Measurements from ENCODE around the gene ZNF385B. TPM values are rescaled to one million over a fixed set of nuclear protein-coding genes. Genes with fewer than 3 reads are reported as not detected.

ZNF385B gene
- total and polyA plus RNA-seq, 4 donors: 3.0 to 7.2 (median 3.9) TPM

- no peak for TF ChIP-seq REST (IDR thresholded peaks at IDR 0.05)
- no peak for TF ChIP-seq CTCF (IDR thresholded peaks at IDR 0.05; ENCODE audit: low read depth, low read length, missing input control)
- TF ChIP-seq GABPA (IDR thresholded peaks at IDR 0.05 in 1 of 2, conservative IDR thresholded peaks at IDR 0.05 in 1 of 2): no peak
- TF ChIP-seq ATF3 (IDR thresholded peaks at IDR 0.05): no peak
- TF ChIP-seq FOXA1 (IDR thresholded peaks at IDR 0.05): no peak
- no peak for TF ChIP-seq ZBTB33 (IDR thresholded peaks at IDR 0.05)
- peak in 1 of 2 donors; percentile 10 for TF ChIP-seq HNF4A (conservative IDR thresholded peaks at IDR 0.05)
- TF ChIP-seq YY1 (IDR thresholded peaks at IDR 0.05): peak; percentile 12
- TF ChIP-seq EGR1 (IDR thresholded peaks at IDR 0.05; ENCODE audit: low read depth in 2 of 2): no peak
- peak; percentile 22 for TF ChIP-seq MAX (IDR thresholded peaks at IDR 0.05)
- no peak for TF ChIP-seq HNF4G (IDR thresholded peaks at IDR 0.05)
- no peak for TF ChIP-seq TAF1 (conservative IDR thresholded peaks at IDR 0.05)
- peak; percentile 36 to 48 for TF ChIP-seq RAD21 (IDR thresholded peaks at IDR 0.05)
- peak; percentile 10 for TF ChIP-seq SP1 (IDR thresholded peaks at IDR 0.05)
- no peak for TF ChIP-seq NR2F2 (IDR thresholded peaks at IDR 0.05)
- peak; percentile 26 to 41 for TF ChIP-seq RXRA (IDR thresholded peaks at IDR 0.05)
- no peak for TF ChIP-seq FOXA2 (IDR thresholded peaks at IDR 0.05)
- TF ChIP-seq JUND (IDR thresholded peaks at IDR 0.05): peak in 1 of 2 donors; percentile 7
- H3K4me1 ChIP-seq (ENCODE audit: control insufficient read depth in 4 of 4, insufficient read depth in 4 of 4, low read length in 3 of 4): peaks cover 3 to 40% (median 26%) of the 10 kb centered on the region in 4 donors
- no peak for DNase-seq (ENCODE audit: low spot score)
- H3K4me3 ChIP-seq (ENCODE audit: low read depth in 1 of 3, low read length in 3 of 3): no peak overlapping the region
- H3K9ac ChIP-seq (ENCODE audit: low read depth in 1 of 2, low read length in 2 of 2): no peak overlapping the region
- H3K9me3 ChIP-seq (ENCODE audit: control insufficient read depth in 4 of 4, low read length in 3 of 4): no peaks in the 10 kb centered on the region
- no peaks in the 10 kb centered on the region for H3K27me3 ChIP-seq (ENCODE audit: control insufficient read depth in 4 of 4, insufficient read depth in 4 of 4, low read length in 3 of 4)
- WGBS: 24% methylated on average over 4 of the region's 4 CpGs
- no peaks in the 10 kb centered on the region for H3K36me3 ChIP-seq (ENCODE audit: control insufficient read depth in 4 of 4, insufficient read depth in 3 of 4, low read depth in 1 of 4, low read length in 3 of 4)
- peak overlapping the region; percentile 19 to 71 for H3K27ac ChIP-seq (ENCODE audit: low read depth in 1 of 2, low read length in 2 of 2)
Measured at GRCh38 chr2:179580378-179581146, 280.9 kb downstream of the ZNF385B start.
